ENCODE measurements around the gene RAB7A. TPM values are rescaled to one million over a fixed set of nuclear protein-coding genes. Genes with fewer than 3 reads are reported as not detected.

RAB7A gene
- total and polyA plus RNA-seq, 10 of the 15 experiments (the other 5 are each of a cell fraction or from before 2014, with no cell fraction given) = 40.3 to 212 (median 160) TPM

DNA sequence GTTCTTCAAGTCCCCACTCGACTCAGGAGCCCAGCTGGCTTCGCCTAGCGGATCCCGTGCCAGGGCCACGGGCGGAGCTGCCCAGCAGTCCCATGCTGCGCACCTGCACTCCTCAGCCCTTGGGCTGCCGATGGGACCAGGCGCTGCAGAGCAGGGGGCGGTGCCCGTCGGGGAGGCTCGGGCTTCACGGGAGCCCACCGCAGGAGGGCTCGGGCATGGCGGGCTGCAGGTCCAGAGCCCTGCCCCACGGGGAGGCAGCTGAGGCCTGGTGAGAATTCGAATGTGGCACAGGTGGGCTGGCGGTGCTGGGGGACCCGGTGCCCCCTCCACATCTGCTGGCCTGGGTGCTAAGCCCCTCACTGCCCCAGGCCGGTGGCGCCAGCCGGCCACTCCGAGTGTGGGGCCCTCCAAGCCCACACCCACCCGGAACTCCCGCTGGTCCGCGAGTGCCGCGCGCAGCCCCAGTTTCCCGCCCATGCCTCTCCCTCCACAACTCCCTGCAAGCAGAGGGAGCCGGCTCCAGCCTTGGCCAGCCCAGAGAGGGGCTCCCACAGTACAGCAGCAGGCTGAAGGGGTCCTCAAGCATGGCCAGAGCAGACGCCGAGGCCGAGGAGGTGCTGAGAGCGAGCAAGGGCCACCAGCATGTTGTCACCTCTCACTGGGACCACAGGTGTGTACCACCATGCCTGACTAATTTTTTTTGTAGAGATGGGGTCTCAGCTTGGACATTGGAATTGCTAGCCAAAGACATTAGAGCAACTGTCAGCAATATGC lies 17.0 kb downstream of the RAB7A start (continued):
- no peak for TF ChIP-seq YBX1 (IDR thresholded peaks at IDR 0.05)
- no peak for TF ChIP-seq CREB1 (IDR thresholded peaks at IDR 0.05; ENCODE audit: low read depth)
- no peak for TF ChIP-seq SP1 (IDR thresholded peaks at IDR 0.05; ENCODE audit: low read depth, low read length)
- no peak for TF ChIP-seq CHD4 (IDR thresholded peaks at IDR 0.05)

- Histone ChIP-seq H3K4me1 (ENCODE audit: control insufficient read depth, insufficient read depth, low read length) (no peaks in the 10 kb centered on the region), H4K20me1 (ENCODE audit: control insufficient read depth, insufficient read depth) (no peaks in the 10 kb centered on the region; the same call in 1 of the 2 replicates), H3K4me2 (ENCODE audit: control insufficient read depth, insufficient read depth) (no peak overlapping the region), H3K36me3 (ENCODE audit: control insufficient read depth in 2 of 2, insufficient read depth in 2 of 2, low read length in 1 of 2) (peaks cover 4 to 27% of the 10 kb centered on the region in 2 experiments), H3K79me2 (ENCODE audit: control insufficient read depth, insufficient read depth, low read length) (peaks cover 57% of the 10 kb centered on the region), H3K9me3 (replicated peaks; ENCODE audit: control insufficient read depth, insufficient read depth, low read length) (peaks cover 4% of the 10 kb centered on the region), H3K27me3 (replicated peaks in 1 of 2; ENCODE audit: control insufficient read depth in 2 of 2, insufficient read depth in 2 of 2, low read length in 1 of 2) (no peaks in the 10 kb centered on the region), H3K4me3 (no peak overlapping the region), H3K9ac (ENCODE audit: control insufficient read depth, insufficient read depth, low read length) (no peak overlapping the region), H2AFZ (ENCODE audit: control insufficient read depth, low read depth, low read length) (no peak overlapping the region), H3K27ac (ENCODE audit: control insufficient read depth, insufficient read depth) (no peak overlapping the region)
- CTCF ChIA-PET = interaction anchor here (1.2 kb wide), 1 partner anchor 11 kb away, joined by 4 read pairs; no protein-coding TSS in a partner anchor
- RAD21 ChIA-PET (ENCODE audit: unreplicated experiment) = no interaction called here
- no TSS peak for BruUV-seq (replicated peaks)
- POLR2A ChIA-PET = no interaction called here
- WGBS (ENCODE audit: insufficient coverage, insufficient replicate concordance, low lambda C conversion rate, missing lambda C conversion rate) = 95% methylated on average over 3 of the region's 3 CpGs
- FAIRE-seq (no peak), DNase-seq (ENCODE audit: low read depth, low spot score) (no peak), ATAC-seq (no peak)
- in situ Hi-C loops (cut with MboI) (no loop called here), intact Hi-C loops (cut with micrococcal nuclease; ENCODE audit: unreplicated experiment) (no loop called here)
- SMC1A ChIA-PET (ENCODE audit: uncharacterized antibody, unreplicated experiment) = interaction anchor here (1.3 to 1.9 kb wide), 4 partner anchors 8 to 65 kb away, joined by 3 to 4 read pairs (median 4); no protein-coding TSS in a partner anchor
- no peak for TF ChIP-seq NR2C2 (IDR thresholded peaks at IDR 0.05; ENCODE audit: borderline replicate concordance, control insufficient read depth, insufficient read length, low read depth)
- no peak for TF ChIP-seq STAT1 (conservative IDR thresholded peaks at IDR 0.05)
- no peak for TF ChIP-seq POLR2A (IDR thresholded peaks at IDR 0.05; ENCODE audit: low read depth, low read length)
- TF ChIP-seq, protein P1, sequence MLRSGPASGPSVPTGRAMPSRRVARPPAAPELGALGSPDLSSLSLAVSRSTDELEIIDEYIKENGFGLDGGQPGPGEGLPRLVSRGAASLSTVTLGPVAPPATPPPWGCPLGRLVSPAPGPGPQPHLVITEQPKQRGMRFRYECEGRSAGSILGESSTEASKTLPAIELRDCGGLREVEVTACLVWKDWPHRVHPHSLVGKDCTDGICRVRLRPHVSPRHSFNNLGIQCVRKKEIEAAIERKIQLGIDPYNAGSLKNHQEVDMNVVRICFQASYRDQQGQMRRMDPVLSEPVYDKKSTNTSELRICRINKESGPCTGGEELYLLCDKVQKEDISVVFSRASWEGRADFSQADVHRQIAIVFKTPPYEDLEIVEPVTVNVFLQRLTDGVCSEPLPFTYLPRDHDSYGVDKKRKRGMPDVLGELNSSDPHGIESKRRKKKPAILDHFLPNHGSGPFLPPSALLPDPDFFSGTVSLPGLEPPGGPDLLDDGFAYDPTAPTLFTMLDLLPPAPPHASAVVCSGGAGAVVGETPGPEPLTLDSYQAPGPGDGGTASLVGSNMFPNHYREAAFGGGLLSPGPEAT (IDR thresholded peaks at IDR 0.05; ENCODE audit: low read depth) = no peak
- TF ChIP-seq TBL1XR1 (IDR thresholded peaks at IDR 0.05; ENCODE audit: low read depth, low read length) = no peak
- TF ChIP-seq NRF1 (conservative IDR thresholded peaks at IDR 0.05; ENCODE audit: low read depth, low read length) = no peak
- TF ChIP-seq ZNF622 (IDR thresholded peaks at IDR 0.05) = no peak
- no peak for TF ChIP-seq CBX3 (IDR thresholded peaks at IDR 0.05; ENCODE audit: borderline replicate concordance, low read depth)
- no peak for TF ChIP-seq KDM1A (IDR thresholded peaks at IDR 0.05; ENCODE audit: borderline replicate concordance)
- no peak for TF ChIP-seq E2F8 (IDR thresholded peaks at IDR 0.05; ENCODE audit: low read depth, partially characterized antibody)
- no peak for TF ChIP-seq MYB (IDR thresholded peaks at IDR 0.05; ENCODE audit: borderline replicate concordance, low read depth, low read length)
- no peak for TF ChIP-seq PAX8 (IDR thresholded peaks at IDR 0.05)
- no peak for TF ChIP-seq BHLHE40 (IDR thresholded peaks at IDR 0.05; ENCODE audit: borderline replicate concordance in 1 of 2, low read depth in 2 of 2, low read length in 1 of 2)
These were observed 19.8 kb downstream of the RAB7A start for GRCh38 chr3:128745742-128746141.

Measured in GM12878 (cell line).